Activated CD4-positive, alpha-beta T cell treated with anti-CD3 and anti-CD28 coated beads, Interleukin-2, amount 10 ng/mL, durations not matched to agents 7 days and 5 days (primary cell): ENCODE results near the gene RAI1. TPM values are rescaled to one million over a fixed set of nuclear protein-coding genes. Genes with fewer than 3 reads are reported as not detected.

Experiments
- CTCF ChIA-PET: fragments of 350-600 bp; sonication (Branson Sonifier 250); formaldehyde crosslinking; loops from one replicate; lab custom pipeline; 2021; ENCODE audit warnings: antibody characterized with exemption; lab: Charles Lee
- POLR2A ChIA-PET: fragments of 350-600 bp; sonication (Branson Sonifier 250); formaldehyde crosslinking; loops from one replicate; lab custom pipeline; 2021; ENCODE audit warnings: antibody characterized with exemption; lab: Charles Lee
- DNase-seq: peaks from one replicate; pipeline ENCODE4 v3.0.0-alpha.2; 2020
- H3K27ac Mint-ChIP-seq: one replicate; pipeline ENCODE4 v1.8.0; 2021; ENCODE audit warnings: mild to moderate bottlenecking, moderate library complexity, mixed read lengths
- H3K27me3 Mint-ChIP-seq: one replicate; pipeline ENCODE4 v1.8.0; 2021; ENCODE audit warnings: mixed read lengths
- H3K36me3 Mint-ChIP-seq: one replicate; pipeline ENCODE4 v1.8.0; 2021; ENCODE audit warnings: low read depth, mixed read lengths
- H3K4me1 Mint-ChIP-seq: one replicate; pipeline ENCODE4 v1.8.0; 2021; ENCODE audit warnings: mixed read lengths
- H3K4me3 Mint-ChIP-seq: one replicate; pipeline ENCODE4 v1.8.0; 2021; ENCODE audit warnings: mild to moderate bottlenecking, moderate library complexity, mixed read lengths
- H3K9me3 Mint-ChIP-seq: one replicate; pipeline ENCODE4 v1.8.0; 2021; ENCODE audit warnings: mixed read lengths
- total RNA-seq, 2 experiments: library from RNA; stranded (reverse); gene quantifications; one replicate each; pipeline ENCODE4 v1.2.3, GENCODE V29; 2021

Gene RAI1
- total RNA-seq, 2 experiments from 2014 or later, result 18.1 to 18.5 TPM

DNA sequence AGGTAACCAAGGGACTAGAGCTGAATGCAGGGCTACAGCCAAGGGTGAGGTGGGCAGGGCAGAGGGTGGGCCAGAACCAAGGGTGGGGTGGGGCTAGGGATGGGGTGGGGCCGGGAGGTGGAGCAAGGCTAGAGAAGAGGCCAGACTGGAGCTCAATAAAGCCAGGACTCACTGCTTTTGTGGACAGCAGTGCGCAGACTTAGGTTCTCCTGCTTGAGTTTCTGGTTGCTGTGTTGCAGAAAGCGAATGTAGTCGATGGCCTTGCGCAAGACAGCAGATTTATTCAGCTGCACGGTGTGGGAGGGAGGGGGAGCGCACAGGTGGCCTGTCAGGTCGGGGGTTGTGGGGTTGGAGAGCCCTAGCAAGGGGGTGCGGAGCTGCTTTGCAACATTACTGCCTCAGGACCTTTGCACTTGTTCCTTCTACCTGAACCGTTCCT lies 136.8 kb downstream of the RAI1 start:
- H3K9me3 Mint-ChIP-seq, result no peaks in the 10 kb centered on the region
- peak overlapping the region; percentile 51 for H3K27ac Mint-ChIP-seq
- ChIA-PET POLR2A (no interaction called here), CTCF (interaction anchor here (0.5 kb wide), 1 partner anchor 217 kb away, joined by 3 read pairs; no protein-coding TSS in a partner anchor)
- DNase-seq, result no peak
- H3K4me3 Mint-ChIP-seq, result no peak overlapping the region
- peaks cover 50% of the 10 kb centered on the region for H3K4me1 Mint-ChIP-seq
- H3K36me3 Mint-ChIP-seq, result peaks cover 55% of the 10 kb centered on the region
- H3K27me3 Mint-ChIP-seq, result no peaks in the 10 kb centered on the region

- Mint-ChIP-seq H3K4me1 (peaks cover 54% of the 10 kb centered on the region), H3K27me3 (no peaks in the 10 kb centered on the region), H3K27ac (peak overlapping the region; percentile 75), H3K4me3 (no peak overlapping the region), H3K9me3 (no peaks in the 10 kb centered on the region), H3K36me3 (peaks cover 55% of the 10 kb centered on the region)
- CTCF ChIA-PET, result interaction anchor here (1.7 kb wide), 1 partner anchor 9 kb away, joined by 4 read pairs; no protein-coding TSS in a partner anchor
- no peak for DNase-seq
- POLR2A ChIA-PET, result no interaction called here
Measured at GRCh38 chr17:17819111-17819510, 137.9 kb downstream of the RAI1 start.

GRCh38 chr17:17819561-17819995 lies 138.3 kb downstream of the RAI1 start:
- Mint-ChIP-seq H3K27ac (peak overlapping the region; percentile 71), H3K4me1 (peaks cover 59% of the 10 kb centered on the region), H3K27me3 (no peaks in the 10 kb centered on the region), H3K4me3 (peak overlapping the region; percentile 1), H3K9me3 (no peaks in the 10 kb centered on the region), H3K36me3 (peaks cover 55% of the 10 kb centered on the region)
- no peak for DNase-seq
- ChIA-PET CTCF (interaction anchor here (1.0 to 3.5 kb wide), 6 partner anchors 7 to 36 kb away, joined by 3 to 18 read pairs (median 4); no protein-coding TSS in a partner anchor), POLR2A (no interaction called here)

DNA sequence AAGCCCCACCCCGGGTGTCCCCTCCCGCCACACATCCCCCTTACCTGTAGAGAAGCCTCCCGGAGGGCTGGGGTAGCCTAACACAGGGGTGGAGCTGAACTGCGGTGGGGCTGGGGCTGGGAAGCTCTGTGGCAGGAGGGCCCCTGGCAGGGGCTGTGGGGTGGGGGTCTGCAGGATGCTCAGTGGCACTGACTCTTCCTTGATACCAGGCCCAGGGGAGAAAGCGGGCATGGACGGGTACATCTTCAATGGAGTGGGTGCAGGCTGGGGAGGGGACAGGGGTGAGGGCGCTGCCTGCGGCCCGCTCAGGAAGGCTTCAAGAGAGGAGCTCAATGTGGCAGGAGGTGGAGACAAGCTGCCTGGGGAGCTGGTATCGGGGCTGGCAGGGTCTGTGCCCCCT lies 138.8 kb downstream of the RAI1 start:
- Mint-ChIP-seq H3K27ac (peak overlapping the region; percentile 71), H3K27me3 (no peaks in the 10 kb centered on the region), H3K36me3 (peaks cover 53% of the 10 kb centered on the region), H3K4me1 (peaks cover 64% of the 10 kb centered on the region), H3K9me3 (no peaks in the 10 kb centered on the region), H3K4me3 (peak overlapping the region; percentile 1)
- no peak for DNase-seq
- ChIA-PET POLR2A (no interaction called here), CTCF (interaction anchor here (0.8 to 3.5 kb wide), 13 partner anchors 8 to 214 kb away, joined by 3 to 18 read pairs (median 3); no protein-coding TSS in a partner anchor)

DNA sequence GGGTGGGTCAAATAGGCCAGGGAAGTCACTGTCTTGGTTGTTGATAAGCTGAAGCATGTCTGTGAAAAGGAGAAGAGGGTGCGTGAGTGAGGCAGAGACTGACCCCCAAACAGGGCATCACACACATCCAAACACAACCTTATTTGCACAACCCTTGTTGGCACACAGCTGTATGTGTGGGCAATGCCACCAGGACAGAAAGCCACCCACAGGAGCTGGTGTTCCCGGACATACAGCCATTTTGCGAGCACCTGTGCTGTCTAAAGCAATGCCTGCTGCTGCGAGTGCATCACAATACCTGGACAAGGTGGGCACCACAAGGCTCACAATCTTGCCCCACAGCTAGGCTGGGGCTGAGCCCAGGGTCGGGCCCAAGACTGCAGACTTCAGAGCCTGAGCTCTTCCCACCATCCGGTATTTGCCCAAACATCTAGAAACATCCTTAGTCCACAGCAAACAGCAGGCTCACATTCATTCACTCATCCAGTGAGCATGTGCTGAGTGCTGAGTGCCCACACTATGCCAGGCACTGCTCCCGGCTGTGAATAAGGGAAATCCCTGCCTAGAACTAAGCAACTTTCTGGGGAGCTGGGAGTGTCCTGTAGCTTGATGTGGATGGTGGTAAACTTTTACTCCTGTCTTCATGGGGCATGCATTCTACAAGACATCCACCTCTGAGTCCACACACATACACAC lies 139.4 kb downstream of the RAI1 start:
- Mint-ChIP-seq H3K36me3 (peaks cover 49% of the 10 kb centered on the region), H3K9me3 (no peaks in the 10 kb centered on the region), H3K27me3 (no peaks in the 10 kb centered on the region), H3K4me3 (peak overlapping the region; percentile 79), H3K27ac (peak overlapping the region; percentile 74), H3K4me1 (peaks cover 68% of the 10 kb centered on the region)
- DNase-seq, result no peak
- ChIA-PET POLR2A (no interaction called here), CTCF (interaction anchor here (0.8 to 3.5 kb wide), 17 partner anchors 8 to 213 kb away, joined by 3 to 18 read pairs (median 3); no protein-coding TSS in a partner anchor)

DNA sequence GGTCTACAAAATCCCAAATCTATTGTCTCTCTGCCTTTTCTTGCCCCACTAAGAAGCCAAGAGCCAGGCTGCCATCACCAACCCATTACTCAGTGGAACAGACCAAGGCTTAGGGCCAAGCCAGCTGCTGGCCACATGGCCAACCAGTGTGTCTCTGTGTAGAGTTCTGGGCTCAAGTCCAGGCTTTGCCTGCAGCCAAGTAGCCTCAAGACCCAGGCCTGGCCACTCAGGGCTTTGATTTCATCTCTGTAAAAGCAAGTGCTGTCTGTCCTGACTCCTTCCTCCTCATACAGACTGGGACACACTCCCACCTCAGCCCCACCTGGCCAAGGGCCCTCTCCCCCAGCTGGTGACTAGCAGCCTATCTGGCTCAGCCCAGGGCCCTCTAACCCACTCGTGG lies 140.9 kb downstream of the RAI1 start:
- DNase-seq, result no peak
- H3K4me1 Mint-ChIP-seq, result peaks cover 84% of the 10 kb centered on the region
- H3K4me3 Mint-ChIP-seq, result peak overlapping the region; percentile 79
- no peaks in the 10 kb centered on the region for H3K27me3 Mint-ChIP-seq
- peaks cover 50% of the 10 kb centered on the region for H3K36me3 Mint-ChIP-seq
- peak overlapping the region; percentile 82 for H3K27ac Mint-ChIP-seq
- POLR2A ChIA-PET, result no interaction called here
- H3K9me3 Mint-ChIP-seq, result no peaks in the 10 kb centered on the region
- CTCF ChIA-PET, result interaction anchor here (0.7 to 3.5 kb wide), 4 partner anchors 10 to 31 kb away, joined by 3 to 18 read pairs (median 4); no protein-coding TSS in a partner anchor

- POLR2A ChIA-PET, result no interaction called here
- peak overlapping the region; percentile 79 for H3K4me3 Mint-ChIP-seq
- peaks cover 88% of the 10 kb centered on the region for H3K4me1 Mint-ChIP-seq
- H3K36me3 Mint-ChIP-seq, result peaks cover 47% of the 10 kb centered on the region
- CTCF ChIA-PET, result interaction anchor here (0.7 to 3.5 kb wide), 4 partner anchors 10 to 31 kb away, joined by 3 to 18 read pairs (median 4); no protein-coding TSS in a partner anchor
- H3K27me3 Mint-ChIP-seq, result no peaks in the 10 kb centered on the region
- no peak for DNase-seq
- H3K9me3 Mint-ChIP-seq, result no peaks in the 10 kb centered on the region
- H3K27ac Mint-ChIP-seq, result peak overlapping the region; percentile 82
Measured at GRCh38 chr17:17822616-17823015, 141.4 kb downstream of the RAI1 start.

GRCh38 chr17:17823433-17824118 lies 142.3 kb downstream of the RAI1 start:
- Mint-ChIP-seq H3K9me3 (no peaks in the 10 kb centered on the region), H3K4me3 (peak overlapping the region; percentile 79), H3K27ac (peak overlapping the region; percentile 93), H3K36me3 (peaks cover 42% of the 10 kb centered on the region), H3K27me3 (no peaks in the 10 kb centered on the region), H3K4me1 (peaks cover 92% of the 10 kb centered on the region)
- DNase-seq, result peak; percentile 86
- ChIA-PET CTCF (interaction anchor here (0.8 kb wide), 1 partner anchor 170 kb away, joined by 3 read pairs; no protein-coding TSS in a partner anchor), POLR2A (interaction anchor here (0.8 kb wide), 1 partner anchor 13 kb away, joined by 6 read pairs; the partner anchor contains the start of gene SREBF1)

DNA sequence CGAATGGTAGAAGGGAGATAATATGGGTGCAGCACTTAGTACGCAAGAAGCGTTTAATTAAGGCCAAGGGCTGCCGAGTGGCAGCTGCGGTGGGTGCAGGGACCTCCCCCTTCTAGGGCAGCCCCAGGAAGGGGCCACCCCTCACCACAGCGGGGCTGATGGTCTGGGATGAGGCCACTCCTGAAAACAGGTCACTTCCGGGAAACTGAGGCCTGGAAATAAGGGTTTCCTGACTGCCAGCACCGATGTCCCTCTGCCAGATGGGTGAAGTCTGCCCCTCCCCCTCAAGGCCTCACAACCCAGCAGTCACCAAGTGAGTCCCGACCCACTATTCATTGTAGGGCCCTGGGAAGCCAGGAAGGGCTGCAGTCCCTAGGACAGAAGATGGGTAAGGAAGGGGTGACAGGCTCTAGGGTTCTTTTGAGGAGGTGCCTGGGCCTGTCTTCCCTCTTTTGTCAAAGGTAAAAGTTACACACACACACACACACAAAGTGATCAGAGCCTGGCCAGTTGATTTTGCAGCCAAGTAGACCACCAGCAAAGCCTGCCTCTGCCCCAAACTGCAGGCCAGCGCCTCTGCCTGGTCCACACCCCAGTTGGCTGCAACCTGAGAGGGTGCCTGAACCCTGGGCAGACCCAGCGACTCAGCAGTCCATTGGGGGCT lies 143.0 kb downstream of the RAI1 start:
- peak overlapping the region; percentile 93 for H3K27ac Mint-ChIP-seq
- H3K36me3 Mint-ChIP-seq, result peaks cover 36% of the 10 kb centered on the region
- H3K4me3 Mint-ChIP-seq, result peak overlapping the region; percentile 69
- CTCF ChIA-PET, result interaction anchor here (0.8 kb wide), 1 partner anchor 171 kb away, joined by 3 read pairs; no protein-coding TSS in a partner anchor
- no peaks in the 10 kb centered on the region for H3K27me3 Mint-ChIP-seq
- H3K9me3 Mint-ChIP-seq, result no peaks in the 10 kb centered on the region
- POLR2A ChIA-PET, result interaction anchor here (0.8 kb wide), 1 partner anchor 12 kb away, joined by 6 read pairs; the partner anchor contains the start of gene SREBF1
- H3K4me1 Mint-ChIP-seq, result peaks cover 89% of the 10 kb centered on the region
- DNase-seq, result no peak

DNA sequence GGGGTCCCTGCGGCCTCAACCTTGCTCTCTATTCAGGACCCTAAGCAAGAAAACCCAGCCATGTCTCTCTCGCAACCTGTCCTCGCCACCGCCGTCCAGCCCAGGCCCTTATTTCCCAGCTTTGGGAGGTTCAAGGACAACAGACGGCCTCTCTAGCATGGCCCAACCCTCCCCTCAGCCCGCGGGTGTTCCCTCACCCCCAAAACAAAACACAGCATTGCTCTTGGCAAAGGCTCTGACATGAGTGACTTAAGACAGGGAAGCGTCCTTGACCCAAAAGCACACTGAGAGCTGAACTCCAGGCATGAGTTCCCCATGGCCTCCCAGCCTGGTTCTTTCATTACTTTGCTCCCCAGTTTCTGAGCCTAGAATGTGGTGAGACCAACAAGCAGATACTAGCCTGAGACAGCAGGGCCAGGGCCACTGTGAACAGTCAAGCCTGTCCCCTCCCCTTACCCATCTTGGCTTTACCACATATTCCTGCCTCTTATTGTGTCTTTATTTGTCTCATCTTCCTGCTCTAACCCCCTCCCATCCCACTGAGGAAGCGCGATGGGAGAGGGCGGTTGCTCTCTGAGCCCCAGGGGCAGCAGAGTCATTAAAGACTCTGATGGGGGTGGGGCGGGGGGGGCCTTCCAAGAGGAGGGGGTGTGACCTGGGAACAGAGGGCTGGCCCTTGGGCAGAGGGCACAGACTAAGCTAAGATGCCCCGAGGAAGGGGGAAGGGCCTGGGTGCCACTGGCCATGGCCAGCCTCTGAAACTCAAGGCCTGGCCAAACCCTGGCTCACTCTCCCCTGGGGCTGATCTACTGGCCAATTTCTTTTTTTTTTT lies 143.7 kb downstream of the RAI1 start:
- POLR2A ChIA-PET, result interaction anchor here (0.7 kb wide), 1 partner anchor 9 kb away, joined by 9 read pairs; no protein-coding TSS in a partner anchor
- H3K36me3 Mint-ChIP-seq, result peaks cover 30% of the 10 kb centered on the region
- H3K4me1 Mint-ChIP-seq, result peaks cover 82% of the 10 kb centered on the region

DNA sequence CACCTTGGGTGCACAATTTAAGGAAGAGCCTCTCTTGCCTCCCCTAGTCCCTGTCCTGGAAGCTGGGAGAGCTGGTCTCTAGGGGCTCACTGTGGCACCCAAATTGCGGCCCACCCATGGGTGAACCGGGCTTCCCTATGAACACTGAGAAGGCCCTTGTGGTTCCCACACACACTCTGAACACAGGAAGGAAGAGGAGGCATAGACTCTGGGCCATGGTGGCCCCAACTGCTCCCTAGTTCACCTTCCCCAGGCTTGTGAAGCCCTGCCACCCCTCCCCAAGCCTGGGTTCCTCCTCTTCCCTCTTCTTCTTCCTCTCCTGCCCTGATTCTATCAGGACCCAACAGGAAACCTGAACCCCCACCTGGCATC lies 145.1 kb downstream of the RAI1 start:
- ChIA-PET CTCF (interaction anchor here (1.4 to 3.3 kb wide), 2 partner anchors 10 to 22 kb away, joined by 4 to 15 read pairs; partner anchors contain the start of gene SREBF1), POLR2A (no interaction called here)
- Mint-ChIP-seq H3K9me3 (no peaks in the 10 kb centered on the region), H3K36me3 (peaks cover 21% of the 10 kb centered on the region), H3K27ac (peak overlapping the region; percentile 91), H3K27me3 (no peaks in the 10 kb centered on the region), H3K4me1 (peaks cover 75% of the 10 kb centered on the region), H3K4me3 (peak overlapping the region; percentile 57)
- no peak for DNase-seq

More for the DNA sequence above, 143.7 kb downstream of the RAI1 start:
- Mint-ChIP-seq H3K27ac (peak overlapping the region; percentile 93), H3K4me3 (peak overlapping the region; percentile 69), H3K9me3 (no peaks in the 10 kb centered on the region), H3K27me3 (no peaks in the 10 kb centered on the region)
- CTCF ChIA-PET, result interaction anchor here (0.5 to 3.3 kb wide), 8 partner anchors 11 to 1525 kb away, joined by 3 to 15 read pairs (median 4); partner anchors contain the start of gene SREBF1
- DNase-seq, result no peak
